ENCODE data around the gene GAL3ST1. TPM values are rescaled to one million over a fixed set of nuclear protein-coding genes. Genes with fewer than 3 reads are reported as not detected.
"Not testable (repeated sequence)": the region's sequence is repeated elsewhere in the genome, so short reads cannot be mapped to it uniquely, and the experiment has no call there.

The GAL3ST1 gene
- 10 to 100 TPM in 1 of 12 donors, 1 to 10 TPM in 9, not detected in 2; 3.1 to 11.7 (median 5.2) TPM for polyA plus RNA-seq (ENCODE audit: insufficient read length in 12 of 12)
- long read RNA-seq, donor 1, partial matches to known transcripts, result 0 of 7 reads
- long read RNA-seq, donor 1, other reads (novel, unspliced or antisense), result 0 of 7 reads
- long read RNA-seq, donor 2, transcript GAL3ST1-204 (3 exons, 1,712 nt), result major isoform, 5 of 5 reads
- long read RNA-seq, donor 2, partial matches to known transcripts, result 0 of 5 reads
- long read RNA-seq, donor 2, other reads (novel, unspliced or antisense), result 0 of 5 reads
- long read RNA-seq, donor 3, partial matches to known transcripts, result 0 of 1 reads
- long read RNA-seq, donor 3, other reads (novel, unspliced or antisense), result 0 of 1 reads
- long read RNA-seq, donor 4, partial matches to known transcripts, result 0 of 1 reads
- long read RNA-seq, donor 4, other reads (novel, unspliced or antisense), result 0 of 1 reads
- long read RNA-seq, donor 5, transcript GAL3ST1-204 (3 exons, 1,712 nt), result major isoform, 9 of 16 reads
- long read RNA-seq, donor 5, partial matches to known transcripts, result 0 of 16 reads
- long read RNA-seq, donor 5, other reads (novel, unspliced or antisense), result 0 of 16 reads
- long read RNA-seq, donor 6, partial matches to known transcripts, result 0 of 1 reads
- long read RNA-seq, donor 6, other reads (novel, unspliced or antisense), result 0 of 1 reads
- long read RNA-seq, donor 7, partial matches to known transcripts, result 0 of 1 reads
- long read RNA-seq, donor 7, other reads (novel, unspliced or antisense), result 0 of 1 reads
- long read RNA-seq, donor 8, transcript GAL3ST1-204 (3 exons, 1,712 nt), result major isoform, 5 of 8 reads
- long read RNA-seq, donor 8, partial matches to known transcripts, result 0 of 8 reads
- long read RNA-seq, donor 8, other reads (novel, unspliced or antisense), result 0 of 8 reads
- long read RNA-seq, donor 9, partial matches to known transcripts, result 0 of 2 reads
- long read RNA-seq, donor 9, other reads (novel, unspliced or antisense), result 0 of 2 reads
- long read RNA-seq, donor 10, transcript GAL3ST1-204 (3 exons, 1,712 nt), result major isoform, 8 of 11 reads
- long read RNA-seq, donor 10, partial matches to known transcripts, result 0 of 11 reads
- long read RNA-seq, donor 10, other reads (novel, unspliced or antisense), result 0 of 11 reads
- long read RNA-seq, donor 11, partial matches to known transcripts, result 0 of 3 reads
- long read RNA-seq, donor 11, other reads (novel, unspliced or antisense), result 0 of 3 reads

- no peak for DNase-seq
Observed at GRCh38 chr22:30574095-30574981, at the start of gene GAL3ST1. TSS of gene GAL3ST1 (minus strand) at chr22:30574665. CDS start at chr22:30557392, 17,273 bp downstream.

- not testable (repeated sequence) for DNase-seq
Observed at GRCh38 chr22:30619909-30620308, 45.4 kb upstream of the GAL3ST1 start.

- no peak for DNase-seq
Observed at GRCh38 chr22:30617819-30618218, 43.4 kb upstream of the GAL3ST1 start.

GRCh38 chr22:30615543-30615954, 41.1 kb upstream of the GAL3ST1 start:
- no peak for DNase-seq

- no peak for DNase-seq
Observed at GRCh38 chr22:30614879-30615278, 40.4 kb upstream of the GAL3ST1 start.

- DNase-seq, result no peak
Observed at GRCh38 chr22:30614268-30614667, 39.8 kb upstream of the GAL3ST1 start.

- no peak for DNase-seq
Observed at GRCh38 chr22:30612789-30613188, 38.3 kb upstream of the GAL3ST1 start.

- DNase-seq, result no peak
Observed at GRCh38 chr22:30611197-30611596, 36.7 kb upstream of the GAL3ST1 start.

- no peak for DNase-seq
Observed at GRCh38 chr22:30610299-30610698, 35.8 kb upstream of the GAL3ST1 start.

GRCh38 chr22:30609260-30610185, 35.1 kb upstream of the GAL3ST1 start:
- no peak for DNase-seq

- no peak for DNase-seq
Observed at GRCh38 chr22:30607939-30608338, 33.5 kb upstream of the GAL3ST1 start.

GRCh38 chr22:30607300-30607930, 33.0 kb upstream of the GAL3ST1 start:
- DNase-seq, result no peak

GRCh38 chr22:30606455-30607299, 32.2 kb upstream of the GAL3ST1 start, which contains the start of gene TCN2:
TSS of gene TCN2 (plus strand) at chr22:30607174. CDS start at chr22:30607332, 158 bp downstream.
- DNase-seq, result peak; percentile 71

- DNase-seq, result no peak
Observed at GRCh38 chr22:30605449-30606110, 31.1 kb upstream of the GAL3ST1 start.

GRCh38 chr22:30604723-30605122, 30.3 kb upstream of the GAL3ST1 start:
- DNase-seq, result no peak

- DNase-seq, result no peak
Observed at GRCh38 chr22:30603801-30604200, 29.3 kb upstream of the GAL3ST1 start.

- DNase-seq, result no peak
Observed at GRCh38 chr22:30602049-30602448, 27.6 kb upstream of the GAL3ST1 start.

- DNase-seq, result no peak
Observed at GRCh38 chr22:30601464-30601863, 27.0 kb upstream of the GAL3ST1 start.

Data from muscle of arm (tissue), 14 donors.